ENCODE measurements around the gene FMO1.

FMO1 gene

DNA sequence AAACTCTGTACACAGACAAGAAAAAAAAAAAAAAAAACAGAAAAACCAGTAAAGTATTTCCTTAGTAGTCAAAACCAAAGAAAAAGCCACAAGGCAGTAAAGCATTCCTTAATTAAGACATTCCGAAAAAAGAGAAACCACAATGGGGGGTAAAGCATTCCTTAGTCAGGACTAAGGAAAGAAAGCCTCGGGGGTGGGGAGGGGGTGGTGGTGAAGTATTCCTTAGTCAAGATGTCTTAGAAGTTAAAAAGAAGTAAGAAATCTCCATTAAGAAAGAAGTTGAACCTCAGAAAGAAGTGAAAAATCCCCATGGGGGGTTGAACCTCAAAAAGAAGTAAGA lies 28.2 kb upstream of the FMO1 start:
- TF ChIP-seq ZBTB7A (IDR thresholded peaks at IDR 0.05; ENCODE audit: low read depth) (no peak), RAD21 (IDR thresholded peaks at IDR 0.05; ENCODE audit: low read depth) (no peak), CREB1 (IDR thresholded peaks at IDR 0.05; ENCODE audit: low read depth) (no peak), TAF1 (IDR thresholded peaks at IDR 0.05; ENCODE audit: low read depth) (no peak), EGR1 (IDR thresholded peaks at IDR 0.05) (no peak), FOXM1 (IDR thresholded peaks at IDR 0.05; ENCODE audit: borderline replicate concordance, low read depth) (no peak), YY1 (IDR thresholded peaks at IDR 0.05; ENCODE audit: low read depth) (no peak), USF1 (IDR thresholded peaks at IDR 0.05) (no peak), TCF12 (IDR thresholded peaks at IDR 0.05; ENCODE audit: low read depth) (no peak), CEBPB (IDR thresholded peaks at IDR 0.05) (no peak), TEAD4 (IDR thresholded peaks at IDR 0.05) (no peak), EP300 (IDR thresholded peaks at IDR 0.05; ENCODE audit: borderline replicate concordance) (no peak), MAX (IDR thresholded peaks at IDR 0.05) (no peak), NFIC (IDR thresholded peaks at IDR 0.05) (no peak)
- TF ChIP-seq, protein P1, sequence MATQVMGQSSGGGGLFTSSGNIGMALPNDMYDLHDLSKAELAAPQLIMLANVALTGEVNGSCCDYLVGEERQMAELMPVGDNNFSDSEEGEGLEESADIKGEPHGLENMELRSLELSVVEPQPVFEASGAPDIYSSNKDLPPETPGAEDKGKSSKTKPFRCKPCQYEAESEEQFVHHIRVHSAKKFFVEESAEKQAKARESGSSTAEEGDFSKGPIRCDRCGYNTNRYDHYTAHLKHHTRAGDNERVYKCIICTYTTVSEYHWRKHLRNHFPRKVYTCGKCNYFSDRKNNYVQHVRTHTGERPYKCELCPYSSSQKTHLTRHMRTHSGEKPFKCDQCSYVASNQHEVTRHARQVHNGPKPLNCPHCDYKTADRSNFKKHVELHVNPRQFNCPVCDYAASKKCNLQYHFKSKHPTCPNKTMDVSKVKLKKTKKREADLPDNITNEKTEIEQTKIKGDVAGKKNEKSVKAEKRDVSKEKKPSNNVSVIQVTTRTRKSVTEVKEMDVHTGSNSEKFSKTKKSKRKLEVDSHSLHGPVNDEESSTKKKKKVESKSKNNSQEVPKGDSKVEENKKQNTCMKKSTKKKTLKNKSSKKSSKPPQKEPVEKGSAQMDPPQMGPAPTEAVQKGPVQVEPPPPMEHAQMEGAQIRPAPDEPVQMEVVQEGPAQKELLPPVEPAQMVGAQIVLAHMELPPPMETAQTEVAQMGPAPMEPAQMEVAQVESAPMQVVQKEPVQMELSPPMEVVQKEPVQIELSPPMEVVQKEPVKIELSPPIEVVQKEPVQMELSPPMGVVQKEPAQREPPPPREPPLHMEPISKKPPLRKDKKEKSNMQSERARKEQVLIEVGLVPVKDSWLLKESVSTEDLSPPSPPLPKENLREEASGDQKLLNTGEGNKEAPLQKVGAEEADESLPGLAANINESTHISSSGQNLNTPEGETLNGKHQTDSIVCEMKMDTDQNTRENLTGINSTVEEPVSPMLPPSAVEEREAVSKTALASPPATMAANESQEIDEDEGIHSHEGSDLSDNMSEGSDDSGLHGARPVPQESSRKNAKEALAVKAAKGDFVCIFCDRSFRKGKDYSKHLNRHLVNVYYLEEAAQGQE (IDR thresholded peaks at IDR 0.05; ENCODE audit: low read depth), result no peak

DNA sequence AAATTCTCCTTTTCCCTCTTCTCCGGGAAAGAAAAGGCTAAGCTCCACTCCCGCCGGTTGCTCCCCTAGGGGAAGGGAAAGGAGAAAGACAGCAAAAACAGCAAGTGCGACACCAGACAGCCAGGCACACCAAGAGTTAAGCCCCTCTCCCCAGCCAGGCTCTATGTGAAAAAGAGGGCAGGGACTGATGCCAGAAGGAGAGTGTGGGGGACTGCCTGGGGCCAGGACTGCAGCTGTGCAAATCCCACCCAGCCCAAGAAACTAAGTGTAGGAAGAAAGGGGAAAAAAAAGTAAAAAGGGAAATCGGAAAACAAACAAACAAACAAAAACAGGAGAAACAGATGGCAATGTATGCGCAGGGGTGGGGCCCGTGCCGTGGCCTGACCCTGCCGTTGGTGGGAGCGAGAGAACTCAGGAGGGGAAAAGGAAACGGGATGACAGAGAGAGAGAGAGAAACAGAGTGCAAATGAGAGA lies 27.7 kb upstream of the FMO1 start:
- TF ChIP-seq YY1 (IDR thresholded peaks at IDR 0.05; ENCODE audit: low read depth) (no peak), TAF1 (IDR thresholded peaks at IDR 0.05; ENCODE audit: low read depth) (no peak), CEBPB (IDR thresholded peaks at IDR 0.05) (no peak), RAD21 (IDR thresholded peaks at IDR 0.05; ENCODE audit: low read depth) (no peak), MAX (IDR thresholded peaks at IDR 0.05) (no peak), TCF12 (IDR thresholded peaks at IDR 0.05; ENCODE audit: low read depth) (no peak), FOXM1 (IDR thresholded peaks at IDR 0.05; ENCODE audit: borderline replicate concordance, low read depth) (no peak), NFIC (IDR thresholded peaks at IDR 0.05) (no peak), EGR1 (IDR thresholded peaks at IDR 0.05) (no peak), EP300 (IDR thresholded peaks at IDR 0.05; ENCODE audit: borderline replicate concordance) (no peak), CREB1 (IDR thresholded peaks at IDR 0.05; ENCODE audit: low read depth) (no peak), TEAD4 (IDR thresholded peaks at IDR 0.05) (no peak), ZBTB7A (IDR thresholded peaks at IDR 0.05; ENCODE audit: low read depth) (no peak), USF1 (IDR thresholded peaks at IDR 0.05) (no peak)
- TF ChIP-seq, protein P1 (IDR thresholded peaks at IDR 0.05; ENCODE audit: low read depth), result no peak

DNA sequence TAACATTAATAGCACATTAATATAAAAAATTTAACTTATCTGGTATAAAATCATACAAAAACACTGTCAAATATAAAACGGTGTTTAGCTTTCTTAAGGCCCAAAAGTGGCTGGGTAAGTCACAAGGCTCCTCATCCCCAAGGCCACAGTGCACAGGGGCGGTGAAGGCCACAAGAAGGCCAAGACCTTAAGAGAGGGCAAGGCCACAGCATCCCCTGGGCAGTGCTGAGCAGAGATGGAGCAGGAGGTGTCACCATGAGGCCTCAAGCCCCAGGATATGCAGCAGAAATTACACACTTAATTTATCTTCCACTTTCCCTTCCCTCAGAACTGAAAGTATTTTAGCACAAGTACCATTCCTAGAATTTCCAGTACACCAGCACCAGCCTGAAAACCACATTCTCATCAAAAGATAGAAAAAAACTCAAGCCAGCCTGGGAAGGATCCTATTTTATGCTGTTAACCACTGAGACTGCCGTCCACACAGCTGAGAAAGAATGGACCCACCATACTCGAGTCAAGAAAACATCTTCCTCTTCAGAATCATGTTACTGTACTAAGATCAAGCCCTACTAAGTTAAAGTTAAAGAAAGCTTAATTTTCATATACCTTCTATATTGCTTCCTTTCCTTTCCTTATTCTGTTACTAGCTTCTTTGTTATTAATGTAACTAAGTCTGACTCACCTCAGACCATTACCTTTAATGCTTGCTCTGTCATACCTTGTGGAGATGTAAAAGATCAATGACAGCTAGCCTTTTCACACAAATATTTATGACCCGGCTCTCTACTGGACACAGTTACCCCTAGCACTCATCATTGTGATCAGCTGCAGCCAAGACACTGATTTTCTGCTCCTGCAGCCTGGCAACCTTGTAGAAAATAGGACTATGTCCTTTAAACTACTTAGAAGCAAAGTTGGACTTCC lies 26.4 kb upstream of the FMO1 start:
- TF ChIP-seq YY1 (IDR thresholded peaks at IDR 0.05; ENCODE audit: low read depth), result no peak
- TF ChIP-seq NFIC (IDR thresholded peaks at IDR 0.05), result no peak
- no peak for TF ChIP-seq USF1 (IDR thresholded peaks at IDR 0.05)
- TF ChIP-seq FOXM1 (IDR thresholded peaks at IDR 0.05; ENCODE audit: borderline replicate concordance, low read depth), result no peak
- TF ChIP-seq MAX (IDR thresholded peaks at IDR 0.05), result no peak
- TF ChIP-seq TCF12 (IDR thresholded peaks at IDR 0.05; ENCODE audit: low read depth), result no peak
- TF ChIP-seq, protein P1 (IDR thresholded peaks at IDR 0.05; ENCODE audit: low read depth), result no peak
- no peak for TF ChIP-seq EP300 (IDR thresholded peaks at IDR 0.05; ENCODE audit: borderline replicate concordance)
- no peak for TF ChIP-seq CEBPB (IDR thresholded peaks at IDR 0.05)
- TF ChIP-seq ZBTB7A (IDR thresholded peaks at IDR 0.05; ENCODE audit: low read depth), result no peak
- TF ChIP-seq EGR1 (IDR thresholded peaks at IDR 0.05), result no peak
- TF ChIP-seq RAD21 (IDR thresholded peaks at IDR 0.05; ENCODE audit: low read depth), result no peak
- TF ChIP-seq TAF1 (IDR thresholded peaks at IDR 0.05; ENCODE audit: low read depth), result no peak
- TF ChIP-seq TEAD4 (IDR thresholded peaks at IDR 0.05), result no peak
- no peak for TF ChIP-seq CREB1 (IDR thresholded peaks at IDR 0.05; ENCODE audit: low read depth)

Measured in Ishikawa (cell line).